ENCODE measurements around the gene GIMAP4. TPM values are rescaled to one million over a fixed set of nuclear protein-coding genes. Genes with fewer than 3 reads are reported as not detected.

Gene GIMAP4
- total and polyA plus RNA-seq, 9 of the 15 experiments (the other 6 are each of a cell fraction or from before 2014, with no cell fraction given) = 0.42 TPM; not detected in 8

- TF ChIP-seq ZNF518B (CRISPR knock-in tag; IDR thresholded peaks at IDR 0.05) = no peak
- no peak for TF ChIP-seq MEIS2 (IDR thresholded peaks at IDR 0.05; ENCODE audit: partially characterized antibody)
- no peak for TF ChIP-seq KAT7 (CRISPR knock-in tag; IDR thresholded peaks at IDR 0.05; ENCODE audit: borderline replicate concordance)
- no peak for TF ChIP-seq GATAD2A (IDR thresholded peaks at IDR 0.05)
- no peak for TF ChIP-seq SIN3A (IDR thresholded peaks at IDR 0.05; ENCODE audit: borderline replicate concordance in 2 of 2, control insufficient read depth in 1 of 2, low read depth in 2 of 2, low read length in 2 of 2)
- H3K4me3 ChIP-seq = no peak overlapping the region
- no peak overlapping the region for H3K4me2 ChIP-seq (ENCODE audit: insufficient read depth, low read length)
- no peak for DNase-seq (ENCODE audit: extremely low read depth in 1 of 4, low spot score in 3 of 4)
- ChIA-PET POLR2A (interaction anchor here (0.6 kb wide), 1 partner anchor 401 kb away, joined by 3 read pairs; no protein-coding TSS in a partner anchor), CTCF (ENCODE audit: low intra/inter-chr PET ratio) (no interaction called here)
- H3K79me2 ChIP-seq (ENCODE audit: control insufficient read depth, insufficient read depth, low read length) = no peaks in the 10 kb centered on the region
- H2AFZ ChIP-seq (ENCODE audit: low read depth, low read length) = no peak overlapping the region
- no peaks in the 10 kb centered on the region for H3K9me1 ChIP-seq (ENCODE audit: control insufficient read depth, insufficient read depth, low read length)
- peaks cover 0 to 12% of the 10 kb centered on the region in 2 experiments; a peak in 3 of 5 replicates for H3K27me3 ChIP-seq (ENCODE audit: control insufficient read depth in 2 of 2, insufficient read depth in 2 of 2, low read length in 2 of 2)
- H3K9ac ChIP-seq (ENCODE audit: insufficient read depth in 1 of 2, low read depth in 2 of 2, low read length in 2 of 2) = no peak overlapping the region
- no peak for ATAC-seq
- BruUV-seq (replicated peaks) = no TSS peak
- no peak for FAIRE-seq
- no peaks in the 10 kb centered on the region for H3K4me1 ChIP-seq (replicated peaks in 1 of 2; ENCODE audit: control insufficient read depth in 2 of 2, insufficient read depth in 2 of 2, low read length in 2 of 2)
- no peaks in the 10 kb centered on the region for H3K9me3 ChIP-seq (replicated peaks; ENCODE audit: control insufficient read depth, insufficient read depth, low read depth, low read length)
- intact Hi-C loops (cut with micrococcal nuclease) (loop anchor here (5.0 kb wide), 1 partner anchor 119 kb away; no protein-coding TSS in a partner anchor), in situ Hi-C loops (cut with MboI) (no loop called here)
- no peaks in the 10 kb centered on the region for H4K20me1 ChIP-seq (replicated peaks; ENCODE audit: control insufficient read depth, insufficient read depth, low read length)
- no peak overlapping the region for H3K27ac ChIP-seq (ENCODE audit: extremely low read depth, low read depth, low read length)
- H3K36me3 ChIP-seq (ENCODE audit: control insufficient read depth, insufficient read depth, low read length) = no peaks in the 10 kb centered on the region
- 0% methylated on average over 3 of the region's 3 CpGs for WGBS (ENCODE audit: insufficient coverage, low coverage, missing lambda C conversion rate)
These were observed 1.1 kb upstream of the GIMAP4 start for GRCh38 chr7:150566123-150566522.

Measured in K562 (cell line).